ENCODE results near the gene LHFPL6.

LHFPL6 gene

GRCh38 chr13:39602614-39603366 lies at the start of gene LHFPL6:
LHFPL6 (minus strand) TSS chr13:39603193.
- DNase-seq (ENCODE audit: extremely low read depth in 1 of 2, low read depth in 1 of 2) = peak in 1 of 2 donors; percentile 20

GRCh38 chr13:39646122-39646521 lies 43.1 kb upstream of the LHFPL6 start:
- DNase-seq (ENCODE audit: extremely low read depth in 1 of 2, low read depth in 1 of 2) = no peak

- DNase-seq (ENCODE audit: extremely low read depth in 1 of 2, low read depth in 1 of 2) = no peak
Observed at GRCh38 chr13:39641645-39642044, 38.7 kb upstream of the LHFPL6 start.

- no peak for DNase-seq (ENCODE audit: extremely low read depth in 1 of 2, low read depth in 1 of 2)
Observed at GRCh38 chr13:39637890-39638289, 34.9 kb upstream of the LHFPL6 start.

- no peak for DNase-seq (ENCODE audit: extremely low read depth in 1 of 2, low read depth in 1 of 2)
Observed at GRCh38 chr13:39635564-39635963, 32.6 kb upstream of the LHFPL6 start.

- no peak for DNase-seq (ENCODE audit: extremely low read depth in 1 of 2, low read depth in 1 of 2)
Observed at GRCh38 chr13:39632994-39633393, 30.0 kb upstream of the LHFPL6 start.

- no peak for DNase-seq (ENCODE audit: extremely low read depth in 1 of 2, low read depth in 1 of 2)
Observed at GRCh38 chr13:39631307-39631706, 28.3 kb upstream of the LHFPL6 start.

GRCh38 chr13:39623466-39623865 lies 20.5 kb upstream of the LHFPL6 start:
- DNase-seq (ENCODE audit: extremely low read depth in 1 of 2, low read depth in 1 of 2) = no peak

- DNase-seq (ENCODE audit: extremely low read depth in 1 of 2, low read depth in 1 of 2) = no peak
Observed at GRCh38 chr13:39618561-39618960, 15.6 kb upstream of the LHFPL6 start.

GRCh38 chr13:39616087-39616694 lies 13.2 kb upstream of the LHFPL6 start:
- DNase-seq (ENCODE audit: extremely low read depth in 1 of 2, low read depth in 1 of 2) = peak in 1 of 2 donors; percentile 6

- DNase-seq (ENCODE audit: extremely low read depth in 1 of 2, low read depth in 1 of 2) = peak; percentile 18 to 37
Observed at GRCh38 chr13:39612023-39612637, 9.1 kb upstream of the LHFPL6 start.

- DNase-seq (ENCODE audit: extremely low read depth in 1 of 2, low read depth in 1 of 2) = no peak
Observed at GRCh38 chr13:39607876-39608275, 4.9 kb upstream of the LHFPL6 start.

GRCh38 chr13:39605677-39606320 lies 2.8 kb upstream of the LHFPL6 start:
- no peak for DNase-seq (ENCODE audit: extremely low read depth in 1 of 2, low read depth in 1 of 2)

GRCh38 chr13:39604756-39605155 lies 1.8 kb upstream of the LHFPL6 start:
- DNase-seq (ENCODE audit: extremely low read depth in 1 of 2, low read depth in 1 of 2) = no peak

- DNase-seq (ENCODE audit: extremely low read depth in 1 of 2, low read depth in 1 of 2) = no peak
Observed at GRCh38 chr13:39603424-39603947, 493 bp upstream of the LHFPL6 start.

GRCh38 chr13:39602277-39602613 lies 748 bp downstream of the LHFPL6 start:
- DNase-seq (ENCODE audit: extremely low read depth in 1 of 2, low read depth in 1 of 2) = no peak

- DNase-seq (ENCODE audit: extremely low read depth in 1 of 2, low read depth in 1 of 2) = no peak
Observed at GRCh38 chr13:39601636-39602035, 1.4 kb downstream of the LHFPL6 start.

GRCh38 chr13:39600766-39601165 lies 2.2 kb downstream of the LHFPL6 start:
- DNase-seq (ENCODE audit: extremely low read depth in 1 of 2, low read depth in 1 of 2) = no peak

GRCh38 chr13:39599842-39600241 lies 3.2 kb downstream of the LHFPL6 start:
- DNase-seq (ENCODE audit: extremely low read depth in 1 of 2, low read depth in 1 of 2) = no peak

- no peak for DNase-seq (ENCODE audit: extremely low read depth in 1 of 2, low read depth in 1 of 2)
Observed at GRCh38 chr13:39599012-39599411, 4.0 kb downstream of the LHFPL6 start.

GRCh38 chr13:39597838-39598237 lies 5.2 kb downstream of the LHFPL6 start:
- DNase-seq (ENCODE audit: extremely low read depth in 1 of 2, low read depth in 1 of 2) = no peak

Measured in activated CD8-positive, alpha-beta memory T cell treated with anti-CD3 and anti-CD28 coated beads for 1 hour (primary cell).